SK-N-SH (cell line): ENCODE measurements around the gene PROCR. TPM values are rescaled to one million over a fixed set of nuclear protein-coding genes. Genes with fewer than 3 reads are reported as not detected.
A peak's percentile ranks its signal among the peaks of the same experiment; 100 is the strongest.

Experiments
- CTCF ChIA-PET: fragments of 300-600, 350-600 bp; formaldehyde crosslinking; extraction: SDS; loops from one replicate; lab custom pipeline; 2021; lab: Yijun Ruan, JAX
- POLR2A ChIA-PET: fragments of 350-600 bp; sonication (Branson Sonifier 250); formaldehyde crosslinking; extraction: SDS; loops from one replicate; lab custom pipeline; 2020; ENCODE audit warnings: antibody characterized with exemption, inconsistent platforms; lab: Yijun Ruan, JAX
- DNase-seq: peaks from one replicate; pipeline ENCODE4 v3.0.0; 2012
- H2AFZ ChIP-seq: fragments of 200-600 bp; sonication (generic); 2 replicates; pipeline ENCODE4 v1.8.1; 2016; ENCODE audit warnings: antibody characterized with exemption, mild to moderate bottlenecking, low read depth
- H3F3A ChIP-seq: fragments of 200-600 bp; sonication (generic); replicated peaks from 2 replicates; pipeline ENCODE3; 2016; ENCODE audit warnings: antibody characterized with exemption, mild to moderate bottlenecking; ENCODE audit not compliant: insufficient read depth
- H3K27ac ChIP-seq, 2 experiments: fragments of 200-500 bp in 1 of 2; fragments of 200-600 bp in 1 of 2; sonication (Bioruptor generic) in 1 of 2; sonication (generic), shearing (Covaris generic) in 1 of 2; 2 replicates each; pipeline versions ENCODE4 v1.5.1 to v1.6.1; 2014 to 2016; ENCODE audit warnings: low read depth in 2 of 2, inconsistent platforms in 1 of 2, low read length in 1 of 2, mild to moderate bottlenecking in 1 of 2, mixed read lengths in 1 of 2
- H3K27me3 ChIP-seq: fragments of 200-600 bp; sonication (generic), shearing (Covaris generic); 2 replicates; pipeline ENCODE4 v1.6.1; 2016; ENCODE audit warnings: mixed run types; ENCODE audit not compliant: insufficient read depth
- H3K36me3 ChIP-seq, 2 experiments: fragments of 200-500 bp in 1 of 2; fragments of 200-600 bp in 1 of 2; sonication (Bioruptor generic) in 1 of 2; sonication (generic) in 1 of 2; replicated peaks in 1 of 2; 2 replicates each; pipeline versions ENCODE3 to v1.5.1; 2014 to 2016; ENCODE audit warnings: low read length in 1 of 2, mild to moderate bottlenecking in 1 of 2; ENCODE audit not compliant: insufficient read depth in 2 of 2, control insufficient read depth in 1 of 2
- H3K4me1 ChIP-seq, 2 experiments: fragments of 200-500 bp in 1 of 2; fragments of 200-600 bp in 1 of 2; sonication (Bioruptor generic) in 1 of 2; sonication (generic), shearing (Covaris generic) in 1 of 2; 2 replicates each; pipeline versions ENCODE4 v1.5.1 to v1.6.1; 2014 to 2016; ENCODE audit warnings: low read depth in 1 of 2, low read length in 1 of 2, mixed run types in 1 of 2; ENCODE audit not compliant: insufficient read depth in 2 of 2, control insufficient read depth in 1 of 2
- H3K4me2 ChIP-seq: fragments of 200-600 bp; sonication (generic), shearing (Covaris generic); 2 replicates; pipeline ENCODE4 v1.6.1; 2017; ENCODE audit warnings: mixed run types
- H3K4me3 ChIP-seq, 2 experiments: fragments of 200-500 bp in 1 of 2; fragments of 200-600 bp in 1 of 2; sonication (Bioruptor generic) in 1 of 2; sonication (generic), shearing (Covaris generic) in 1 of 2; 2 replicates each; pipeline versions ENCODE4 v1.5.1 to v1.8.1; 2014 to 2016; ENCODE audit warnings: low read depth in 2 of 2, inconsistent platforms in 1 of 2, low read length in 1 of 2, mild to moderate bottlenecking in 1 of 2, mixed read lengths in 1 of 2, moderate library complexity in 1 of 2
- H3K79me2 ChIP-seq: fragments of 200-600 bp; sonication (generic); 2 replicates; pipeline ENCODE4 v1.8.1; 2017; ENCODE audit warnings: mild to moderate bottlenecking; ENCODE audit not compliant: insufficient read depth
- H3K9ac ChIP-seq: fragments of 200-600 bp; sonication (generic); 2 replicates; pipeline ENCODE4 v1.6.1; 2017; ENCODE audit warnings: mixed run types
- H3K9me2 ChIP-seq: fragments of 200-600 bp; sonication (generic); 2 replicates; pipeline ENCODE4 v1.6.1; 2017; ENCODE audit warnings: mixed run types
- H3K9me3 ChIP-seq: fragments of 200-600 bp; sonication (generic); 2 replicates; pipeline ENCODE4 v1.6.1; 2017; ENCODE audit warnings: mixed run types, mild to moderate bottlenecking, moderate library complexity
- H4K20me1 ChIP-seq: fragments of 200-600 bp; sonication (generic); 2 replicates; pipeline ENCODE4 v1.6.1; 2017; ENCODE audit warnings: mild to moderate bottlenecking, mixed run types; ENCODE audit not compliant: insufficient read depth
- CHD2 ChIP-seq: fragments of 150-350 bp; IDR thresholded peaks from 2 replicates; pipeline ENCODE4 v1.6.1; 2018; ENCODE audit warnings: low read length; ENCODE audit not compliant: partially characterized antibody
- ELF1 ChIP-seq: IDR thresholded peaks from 2 replicates; pipeline ENCODE4 v1.4.0; 2012
- EP300 ChIP-seq, 2 experiments: IDR thresholded peaks; 2 replicates each; pipeline versions ENCODE4 v1.4.0 to v1.6.1; 2012; ENCODE audit warnings: borderline replicate concordance in 1 of 2, low read depth in 1 of 2, low read length in 1 of 2
- EZH2phosphoT487 ChIP-seq: fragments of 200-600 bp; sonication (generic); IDR thresholded peaks from 2 replicates; pipeline ENCODE4 v1.6.1; 2017; ENCODE audit warnings: low read depth, mixed run types, mild to moderate bottlenecking, antibody characterized with exemption, moderate library complexity, borderline replicate concordance
- FOXM1 ChIP-seq: IDR thresholded peaks from 2 replicates; pipeline ENCODE4 v1.4.0; 2012; ENCODE audit warnings: low read depth, mild to moderate bottlenecking
- GABPA ChIP-seq: IDR thresholded peaks from 2 replicates; pipeline ENCODE4 v1.4.0; 2012; ENCODE audit warnings: low read depth, mild to moderate bottlenecking
- JUND ChIP-seq: IDR thresholded peaks from 2 replicates; pipeline ENCODE4 v1.4.0; 2012
- MEF2A ChIP-seq: IDR thresholded peaks from 2 replicates; pipeline ENCODE4 v1.4.0; 2012; ENCODE audit warnings: low read depth, borderline replicate concordance
- NFIC ChIP-seq: IDR thresholded peaks from 2 replicates; pipeline ENCODE4 v1.4.0; 2012; ENCODE audit warnings: borderline replicate concordance
- RXRA ChIP-seq: IDR thresholded peaks from 2 replicates; pipeline ENCODE4 v1.4.0; 2012; ENCODE audit warnings: low read depth, mild to moderate bottlenecking, borderline replicate concordance
- TCF12 ChIP-seq: IDR thresholded peaks from 2 replicates; pipeline ENCODE4 v1.4.0; 2012
- TEAD4 ChIP-seq: IDR thresholded peaks from 2 replicates; pipeline ENCODE4 v1.4.0; 2012; ENCODE audit warnings: mild to moderate bottlenecking, borderline replicate concordance; ENCODE audit not compliant: insufficient read depth
- WGBS: methylation state at CpG from one replicate; pipeline ENCODE4 v1.1.6; 2017; ENCODE audit warnings: low lambda C conversion rate; 5-methylcytosine and 5-hydroxymethylcytosine counted together
- polyA plus RNA-seq, 3 experiments: library from polyadenylated mRNA; depleted of rRNA; stranded (reverse); fragments of >200 nt; gene quantifications; 2 replicates each; pipeline ENCODE4 v1.2.3, GENCODE V29; 2012
- TF ChIP-seq, protein P1 (sequence below): fragments of 150-350 bp; IDR thresholded peaks from 2 replicates; pipeline ENCODE4 v1.6.1; 2017; ENCODE audit warnings: antibody characterized with exemption, low read length, low read depth, borderline replicate concordance
- TF ChIP-seq, protein P2 (sequence below): IDR thresholded peaks from 2 replicates; pipeline ENCODE4 v1.4.0; 2012; ENCODE audit warnings: low read depth, borderline replicate concordance

Gene PROCR
- polyA plus RNA-seq, 1 of the 3 experiments (the other 2 are of a cell fraction), result 23.5 TPM

DNA sequence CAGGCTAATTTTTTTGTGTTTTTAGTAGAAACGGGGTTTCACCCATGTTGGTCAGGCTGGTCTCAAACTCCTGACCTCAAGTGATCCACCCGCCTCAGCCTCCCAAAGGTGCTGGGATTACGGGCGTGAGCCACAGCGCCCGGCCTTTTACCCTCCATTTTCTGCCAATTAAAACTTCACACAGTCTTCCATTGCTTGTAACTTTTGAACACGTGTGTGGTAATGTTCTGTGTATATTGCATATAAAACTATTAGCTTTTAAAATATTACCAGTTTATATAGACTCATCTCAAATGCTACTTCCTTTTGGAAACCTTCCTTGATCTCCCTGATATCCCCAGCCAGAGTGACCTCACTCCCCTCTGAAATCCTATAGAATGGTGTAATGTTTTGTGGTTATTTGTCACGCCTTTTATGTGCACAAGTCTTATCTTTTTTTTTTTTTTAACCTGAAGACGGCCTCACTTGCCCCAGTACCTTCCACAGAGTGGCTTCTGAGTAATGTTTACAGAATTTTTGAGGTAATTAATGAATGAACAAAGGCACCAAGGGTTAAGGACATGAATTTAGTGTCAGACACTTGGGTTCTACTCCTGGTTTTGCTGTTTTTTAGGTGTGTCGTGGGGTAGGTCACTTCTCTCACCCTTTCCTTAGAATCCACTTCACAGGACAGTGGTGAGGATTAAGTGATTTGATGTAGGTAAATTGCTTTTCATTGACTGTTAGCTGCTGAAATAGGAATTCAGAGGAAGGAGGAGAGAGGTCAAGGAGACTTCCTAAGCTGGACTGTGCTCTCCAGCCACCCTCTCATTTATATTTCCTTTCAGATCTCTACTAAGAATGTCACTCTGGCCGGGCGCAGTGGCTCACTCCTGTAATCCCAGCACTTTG is 43.4 kb downstream of the PROCR start:
- 76% methylated on average over 12 of the region's 12 CpGs for WGBS
- no peak overlapping the region for H3K4me3 ChIP-seq
- H3K4me2 ChIP-seq, result no peak overlapping the region; the same call in 1 of the 2 replicates
- TF ChIP-seq ELF1 (no peak), TEAD4 (0 out of 2 replicates have a peak, but pooled peaks have one; percentile 11), MEF2A (no peak), EP300 (IDR thresholded peaks at IDR 0.05; ENCODE audit: borderline replicate concordance in 1 of 2, low read depth in 1 of 2, low read length in 1 of 2) (0 out of 4 replicates have a peak, but pooled peaks of 1 of the 2 experiments have one; percentile 41), JUND (peak; percentile 53), FOXM1 (no peak), TCF12 (peak; percentile 38; the same call in 1 of the 2 replicates), GABPA (no peak), RXRA (peak; percentile 26; the same call in 1 of the 2 replicates), NFIC (peak; percentile 53), CHD2 (no peak), EZH2phosphoT487 (no peak)
- TF ChIP-seq, protein P1, sequence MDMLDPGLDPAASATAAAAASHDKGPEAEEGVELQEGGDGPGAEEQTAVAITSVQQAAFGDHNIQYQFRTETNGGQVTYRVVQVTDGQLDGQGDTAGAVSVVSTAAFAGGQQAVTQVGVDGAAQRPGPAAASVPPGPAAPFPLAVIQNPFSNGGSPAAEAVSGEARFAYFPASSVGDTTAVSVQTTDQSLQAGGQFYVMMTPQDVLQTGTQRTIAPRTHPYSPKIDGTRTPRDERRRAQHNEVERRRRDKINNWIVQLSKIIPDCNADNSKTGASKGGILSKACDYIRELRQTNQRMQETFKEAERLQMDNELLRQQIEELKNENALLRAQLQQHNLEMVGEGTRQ, result no peak
- TF ChIP-seq, protein P2, sequence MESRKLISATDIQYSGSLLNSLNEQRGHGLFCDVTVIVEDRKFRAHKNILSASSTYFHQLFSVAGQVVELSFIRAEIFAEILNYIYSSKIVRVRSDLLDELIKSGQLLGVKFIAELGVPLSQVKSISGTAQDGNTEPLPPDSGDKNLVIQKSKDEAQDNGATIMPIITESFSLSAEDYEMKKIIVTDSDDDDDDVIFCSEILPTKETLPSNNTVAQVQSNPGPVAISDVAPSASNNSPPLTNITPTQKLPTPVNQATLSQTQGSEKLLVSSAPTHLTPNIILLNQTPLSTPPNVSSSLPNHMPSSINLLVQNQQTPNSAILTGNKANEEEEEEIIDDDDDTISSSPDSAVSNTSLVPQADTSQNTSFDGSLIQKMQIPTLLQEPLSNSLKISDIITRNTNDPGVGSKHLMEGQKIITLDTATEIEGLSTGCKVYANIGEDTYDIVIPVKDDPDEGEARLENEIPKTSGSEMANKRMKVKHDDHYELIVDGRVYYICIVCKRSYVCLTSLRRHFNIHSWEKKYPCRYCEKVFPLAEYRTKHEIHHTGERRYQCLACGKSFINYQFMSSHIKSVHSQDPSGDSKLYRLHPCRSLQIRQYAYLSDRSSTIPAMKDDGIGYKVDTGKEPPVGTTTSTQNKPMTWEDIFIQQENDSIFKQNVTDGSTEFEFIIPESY, result no peak
- H3K9me3 ChIP-seq, result no peaks in the 10 kb centered on the region
- CTCF ChIA-PET, result interaction anchor here (0.6 to 2.0 kb wide), 3 partner anchors 70 to 385 kb away, joined by 3 to 4 read pairs (median 3); no protein-coding TSS in a partner anchor
- H3F3A ChIP-seq, result peaks cover 5% of the 10 kb centered on the region
- H4K20me1 ChIP-seq, result no peaks in the 10 kb centered on the region
- POLR2A ChIA-PET, result no interaction called here
- no peaks in the 10 kb centered on the region for H3K79me2 ChIP-seq
- H3K27me3 ChIP-seq, result no peaks in the 10 kb centered on the region
- H3K9me2 ChIP-seq, result no peaks in the 10 kb centered on the region
- H3K4me1 ChIP-seq, result peaks cover 0 to 5% of the 10 kb centered on the region in 2 experiments; a peak in 2 of 4 replicates
- DNase-seq, result no peak
- H3K27ac ChIP-seq, result peak overlapping the region in 1 of 2 experiments; percentile 10; a peak in 1 of 4 replicates
- H3K36me3 ChIP-seq, result no peaks in the 10 kb centered on the region
- H2AFZ ChIP-seq, result no peak overlapping the region
- no peak overlapping the region for H3K9ac ChIP-seq
